GM12878 (cell line): ENCODE data around the gene EAF1. TPM values are rescaled to one million over a fixed set of nuclear protein-coding genes. Genes with fewer than 3 reads are reported as not detected.
"Not testable (repeated sequence)": the region's sequence is repeated elsewhere in the genome, so short reads cannot be mapped to it uniquely, and the experiment has no call there.

ENCODE experiments used
- ATAC-seq: fragments of 200-7000 bp; cut with Tn5 transposase; 3 replicates; pipeline ENCODE4 v1.9.1; 2020; ENCODE audit warnings: mild to moderate bottlenecking, moderate library complexity
- BruUV-seq: library from RNA; stranded (reverse); fragments of 400-500 nt; replicated peaks from 2 replicates; lab custom pipeline; 2021; lab: Mats Ljungman, UMichigan
- CTCF ChIA-PET: fragments of 300-600 bp; sonication (Branson Sonifier 250); formaldehyde crosslinking; extraction: SDS; loops from one replicate; lab custom pipeline; 2021; ENCODE audit warnings: inconsistent platforms; lab: Yijun Ruan, JAX
- POLR2A ChIA-PET: fragments of 350-600 bp; formaldehyde crosslinking; extraction: SDS; loops from one replicate; lab custom pipeline; 2021; ENCODE audit warnings: inconsistent platforms; lab: Charles Lee
- RAD21 ChIA-PET: fragments of 300-600 bp; sonication (Branson Sonifier 250); formaldehyde crosslinking; loops from one replicate; lab custom pipeline; 2023; ENCODE audit warnings: antibody characterized with exemption; ENCODE audit not compliant: unreplicated experiment; lab: Charles Lee
- SMC1A ChIA-PET: fragments of 300-600 bp; sonication (Branson Sonifier 250); formaldehyde crosslinking; loops from one replicate; lab custom pipeline; 2023; ENCODE audit not compliant: unreplicated experiment, uncharacterized antibody; lab: Charles Lee
- DNase-seq: peaks from one replicate; pipeline ENCODE4 v3.0.0-alpha.2; 2011; ENCODE audit warnings: low read depth, low spot score
- FAIRE-seq: peaks from 3 replicates; lab custom pipeline; 2011; peaks lifted over from hg19 to GRCh38; lab: Jason Lieb, UNC
- H2AFZ ChIP-seq: 2 replicates; pipeline ENCODE4 v1.6.0; 2011; ENCODE audit warnings: low read depth, low read length, control low read depth; ENCODE audit not compliant: control insufficient read depth
- H3K27ac ChIP-seq: 2 replicates; pipeline ENCODE4 v1.5.1; 2011; ENCODE audit warnings: control low read depth; ENCODE audit not compliant: control insufficient read depth, insufficient read depth
- H3K27me3 ChIP-seq, 2 experiments: replicated peaks in 1 of 2; 2 replicates each; pipeline versions ENCODE4 v1.6.0 to v1.6.1; 2011; ENCODE audit warnings: low read length in 1 of 2; ENCODE audit not compliant: control insufficient read depth in 2 of 2, insufficient read depth in 2 of 2
- H3K36me3 ChIP-seq, 2 experiments: 2 replicates each; pipeline ENCODE4 v1.5.1; 2011; ENCODE audit warnings: low read length in 1 of 2; ENCODE audit not compliant: control insufficient read depth in 2 of 2, insufficient read depth in 2 of 2
- H3K4me1 ChIP-seq: 2 replicates; pipeline ENCODE4 v1.6.1; 2011; ENCODE audit warnings: mild to moderate bottlenecking, low read length, moderate library complexity, mixed read lengths; ENCODE audit not compliant: control insufficient read depth, insufficient read depth
- H3K4me2 ChIP-seq: 2 replicates; pipeline ENCODE4 v1.6.0; 2011; ENCODE audit warnings: control low read depth; ENCODE audit not compliant: control insufficient read depth, insufficient read depth
- H3K4me3 ChIP-seq: fragments of 200-600 bp; sonication (generic); 2 replicates; pipeline ENCODE4 v1.5.1; 2016
- H3K79me2 ChIP-seq: 2 replicates; pipeline ENCODE4 v1.6.0; 2011; ENCODE audit warnings: low read length; ENCODE audit not compliant: control insufficient read depth, insufficient read depth
- H3K9ac ChIP-seq: 2 replicates; pipeline ENCODE4 v1.8.0; 2011; ENCODE audit warnings: low read length, control low read depth, mixed read lengths; ENCODE audit not compliant: control insufficient read depth, insufficient read depth
- H3K9me3 ChIP-seq: replicated peaks from 3 replicates; pipeline ENCODE4 v1.5.1; 2011; ENCODE audit warnings: mild to moderate bottlenecking, low read length; ENCODE audit not compliant: control insufficient read depth, insufficient read depth
- H4K20me1 ChIP-seq: 2 replicates; pipeline ENCODE4 v1.6.0; 2011; ENCODE audit not compliant: control insufficient read depth, insufficient read depth
- CUX1 ChIP-seq: IDR thresholded peaks from 2 replicates; pipeline ENCODE4 v1.6.1; 2012; ENCODE audit warnings: improper control_type of control experiment, low read depth, low read length; ENCODE audit not compliant: insufficient replicate concordance
- SMARCA5 ChIP-seq: fragments of 450-650 bp; IDR thresholded peaks from 2 replicates; pipeline ENCODE4 v1.6.1; 2017; ENCODE audit warnings: mild to moderate bottlenecking
- WGBS: methylation state at CpG from one replicate; pipeline ENCODE4 v1.1.6; 2016; ENCODE audit warnings: low lambda C conversion rate; ENCODE audit not compliant: insufficient replicate concordance, insufficient coverage; ENCODE audit errors: missing lambda C conversion rate; 5-methylcytosine and 5-hydroxymethylcytosine counted together
- in situ Hi-C: fragments of 300-500 bp; cut with MboI; formaldehyde crosslinking; loops from 9 replicates; pipeline ENCODE4 v1.14.3; 2018; ENCODE audit warnings: mixed read lengths
- intact Hi-C: fragments of 100-400 bp; cut with micrococcal nuclease; formaldehyde crosslinking; loops from one replicate; pipeline ENCODE4 v1.14.2; 2022; ENCODE audit not compliant: unreplicated experiment
- polyA plus RNA-seq, 11 experiments: library from polyadenylated mRNA; depleted of rRNA in 4 of 11; unstranded in 6 of 11; stranded (reverse) in 5 of 11; fragments of >200 nt; fragmentation: Nextera tagmentation in 4 of 11; fragmentation: Illumina TruSeq in 1 of 11; extraction: Ambion mirVana in 4 of 11; extraction: Trizol in 1 of 11; gene quantifications; 1 replicate in 1 of 11; 2 replicates in 10 of 11; pipeline versions ENCODE4 v1.2.1 to v1.2.3, GENCODE V29; 2011 to 2016; ENCODE audit warnings: inconsistent platforms in 2 of 11, missing spikeins in 2 of 11, low read depth in 1 of 11
- total RNA-seq, 4 experiments: library from RNA; depleted of rRNA in 3 of 4; stranded (reverse); fragments of >200 nt in 3 of 4; fragmentation: Illumina TruSeq in 1 of 4; extraction: Trizol in 1 of 4; gene quantifications; 2 replicates each; pipeline versions ENCODE4 v1.2.1 to v1.2.3, GENCODE V29; 2013 to 2021

EAF1 gene
- total and polyA plus RNA-seq, 10 of the 15 experiments (the other 5 are each of a cell fraction or from before 2014, with no cell fraction given), result 6.8 to 21.6 (median 15.6) TPM

- no TSS peak for BruUV-seq
- Histone ChIP-seq H3K9ac (no peak overlapping the region), H4K20me1 (no peaks in the 10 kb centered on the region), H3K4me1 (no peaks in the 10 kb centered on the region), H3K27ac (no peak overlapping the region), H2AFZ (no peak overlapping the region), H3K9me3 (no peaks in the 10 kb centered on the region), H3K27me3 (no peaks in the 10 kb centered on the region), H3K36me3 (no peaks in the 10 kb centered on the region), H3K4me3 (no peak overlapping the region), H3K4me2 (no peak overlapping the region), H3K79me2 (no peaks in the 10 kb centered on the region)
- POLR2A ChIA-PET, result no interaction called here
- no peak for DNase-seq
- in situ Hi-C loops (no loop called here), intact Hi-C loops (no loop called here)
- no peak for FAIRE-seq
- RAD21 ChIA-PET, result no interaction called here
- peak; percentile 50 for ATAC-seq
- SMC1A ChIA-PET, result interaction anchor here (0.9 to 1.1 kb wide), 2 partner anchors 11 to 41 kb away, joined by 3 read pairs; no protein-coding TSS in a partner anchor
- TF ChIP-seq CUX1 (no peak), SMARCA5 (no peak)
- CTCF ChIA-PET, result interaction anchor here (3.0 kb wide), 1 partner anchor 11 kb away, joined by 10 read pairs; no protein-coding TSS in a partner anchor
Observed at GRCh38 chr3:15479400-15480224, 52.2 kb downstream of the EAF1 start.

GRCh38 chr3:15484551-15484950 lies 57.2 kb downstream of the EAF1 start:
- CTCF ChIA-PET, RAD21 ChIA-PET: not testable (repeated sequence)

More at GRCh38 chr3:15484551-15484950, 57.2 kb downstream of the EAF1 start:
- H3K27me3 ChIP-seq, H4K20me1 ChIP-seq, in situ Hi-C loops, POLR2A ChIA-PET, SMC1A ChIA-PET, H3K4me2 ChIP-seq, H3K9ac ChIP-seq, BruUV-seq, H3K9me3 ChIP-seq, H3K4me3 ChIP-seq, FAIRE-seq, H3K36me3 ChIP-seq, H3K27ac ChIP-seq, H3K79me2 ChIP-seq, DNase-seq, H2AFZ ChIP-seq, ATAC-seq, H3K4me1 ChIP-seq, intact Hi-C loops: not testable (repeated sequence)
- 81% methylated on average over 6 of the region's 6 CpGs for WGBS
